CD14-positive monocyte (primary cell): ENCODE results near the gene KITLG. TPM values are rescaled to one million over a fixed set of nuclear protein-coding genes. Genes with fewer than 3 reads are reported as not detected.

Source experiments
- DNase-seq, 3 donors: peaks; one replicate each; pipeline ENCODE4 v3.0.0-alpha.2; 2011 to 2022
- H2AFZ ChIP-seq: 2 replicates; pipeline ENCODE4 v1.6.0; 2012; ENCODE audit warnings: mild to moderate bottlenecking, low read depth, low read length, inconsistent platforms; ENCODE audit not compliant: insufficient read depth, poor library complexity, severe bottlenecking
- H3K27ac ChIP-seq, 2 donors: 1 replicate in 1 of 2; 2 replicates in 1 of 2; pipeline ENCODE4 v1.5.1; 2012 to 2013; ENCODE audit warnings: low read length in 2 of 2, control low read depth in 1 of 2, inconsistent platforms in 1 of 2, low read depth in 1 of 2, mild to moderate bottlenecking in 1 of 2
- H3K27me3 ChIP-seq, 2 donors: one replicate each; pipeline versions ENCODE4 v1.6.0 to v1.6.1; 2011 to 2013; ENCODE audit warnings: low read length in 2 of 2; ENCODE audit not compliant: control insufficient read depth in 2 of 2, insufficient read depth in 2 of 2
- H3K36me3 ChIP-seq, 2 donors: replicated peaks in 1 of 2; 1 replicate in 1 of 2; 2 replicates in 1 of 2; pipeline versions ENCODE4 v1.5.1 to v1.6.1; 2012 to 2013; ENCODE audit warnings: low read length in 2 of 2, control low read depth in 1 of 2, inconsistent platforms in 1 of 2, mild to moderate bottlenecking in 1 of 2; ENCODE audit not compliant: insufficient read depth in 2 of 2, control insufficient read depth in 1 of 2
- H3K4me1 ChIP-seq, 2 donors: 1 replicate in 1 of 2; 2 replicates in 1 of 2; pipeline versions ENCODE4 v1.5.1 to v1.6.1; 2012 to 2013; ENCODE audit warnings: low read length in 2 of 2, control low read depth in 1 of 2, inconsistent platforms in 1 of 2, mild to moderate bottlenecking in 1 of 2, moderate library complexity in 1 of 2; ENCODE audit not compliant: insufficient read depth in 2 of 2, control insufficient read depth in 1 of 2
- H3K4me2 ChIP-seq: replicated peaks from 2 replicates; pipeline ENCODE3; 2012; ENCODE audit warnings: low read length, moderate library complexity, mild to moderate bottlenecking; ENCODE audit not compliant: poor library complexity, severe bottlenecking; ENCODE audit errors: extremely low read depth
- H3K4me3 ChIP-seq, 3 experiments: fragments of 200-600 bp in 1 of 3; sonication (generic) in 1 of 3; replicated peaks in 1 of 3; 1 replicate in 2 of 3; 2 replicates in 1 of 3; pipeline ENCODE4 v1.5.1; 2011 to 2013; ENCODE audit warnings: low read length in 3 of 3, mild to moderate bottlenecking in 3 of 3, control low read depth in 2 of 3, low read depth in 2 of 3, inconsistent platforms in 1 of 3, moderate library complexity in 1 of 3
- H3K79me2 ChIP-seq: 2 replicates; pipeline ENCODE4 v1.6.0; 2012; ENCODE audit warnings: mild to moderate bottlenecking, control low read depth, inconsistent platforms, low read length, moderate library complexity; ENCODE audit not compliant: insufficient read depth
- H3K9ac ChIP-seq: 2 replicates; pipeline ENCODE4 v1.6.0; 2017; ENCODE audit warnings: low read length, mild to moderate bottlenecking; ENCODE audit not compliant: insufficient read depth, poor library complexity, severe bottlenecking
- H3K9me3 ChIP-seq, 2 donors: replicated peaks in 1 of 2; 1 replicate in 1 of 2; 2 replicates in 1 of 2; pipeline versions ENCODE4 v1.5.1 to v1.6.1; 2012 to 2013; ENCODE audit warnings: low read length in 2 of 2, control low read depth in 1 of 2; ENCODE audit not compliant: control insufficient read depth in 1 of 2, insufficient read depth in 1 of 2
- H4K20me1 ChIP-seq: 2 replicates; pipeline ENCODE4 v1.6.0; 2012; ENCODE audit warnings: mild to moderate bottlenecking, low read length, control low read depth, moderate library complexity; ENCODE audit not compliant: insufficient read depth
- H3K27ac Mint-ChIP-seq, 7 donors: one replicate each; pipeline ENCODE4 v1.8.0; 2020; ENCODE audit warnings: mild to moderate bottlenecking in 7 of 7, mixed read lengths in 7 of 7, moderate library complexity in 6 of 7, inconsistent platforms in 2 of 7
- H3K27me3 Mint-ChIP-seq, 3 donors: one replicate each; pipeline ENCODE4 v1.8.0; 2021 to 2022; ENCODE audit warnings: low read depth in 3 of 3, mild to moderate bottlenecking in 3 of 3, mixed read lengths in 3 of 3, moderate library complexity in 3 of 3, inconsistent platforms in 1 of 3
- H3K36me3 Mint-ChIP-seq, 2 donors: one replicate each; pipeline ENCODE4 v1.8.0; 2020; ENCODE audit warnings: mixed read lengths in 2 of 2, inconsistent platforms in 1 of 2, mild to moderate bottlenecking in 1 of 2
- H3K4me1 Mint-ChIP-seq: one replicate; pipeline ENCODE4 v1.8.0; 2020; ENCODE audit warnings: mild to moderate bottlenecking, mixed read lengths
- H3K4me3 Mint-ChIP-seq, 2 donors: one replicate each; pipeline ENCODE4 v1.8.0; 2020; ENCODE audit warnings: mild to moderate bottlenecking in 2 of 2, mixed read lengths in 2 of 2, moderate library complexity in 1 of 2
- H3K9me3 Mint-ChIP-seq, 7 donors: one replicate each; pipeline ENCODE4 v1.8.0; 2020 to 2022; ENCODE audit warnings: mixed read lengths in 7 of 7, mild to moderate bottlenecking in 6 of 7, moderate library complexity in 6 of 7, inconsistent platforms in 2 of 7
- WGBS: methylation state at CpG from one replicate; pipeline ENCODE4 v1.1.5; 2013; ENCODE audit warnings: missing lambda C conversion rate; ENCODE audit not compliant: insufficient coverage; 5-methylcytosine and 5-hydroxymethylcytosine counted together
- intact Hi-C, 2 donors: fragments of 100-400 bp; cut with micrococcal nuclease; formaldehyde crosslinking; loops; one replicate each; pipeline versions ENCODE4 v1.15.0 to v1.15.1; 2023
- polyA plus RNA-seq, 3 donors: library from polyadenylated mRNA; depleted of rRNA in 1 of 3; unstranded in 2 of 3; stranded (reverse) in 1 of 3; fragments of 300-500 nt in 2 of 3; fragments of >200 nt in 1 of 3; fragmentation: Illumina TruSeq in 2 of 3; gene quantifications; 1 replicate in 2 of 3; 2 replicates in 1 of 3; pipeline ENCODE4 v1.2.3, GENCODE V29; 2012 to 2021
- TF ChIP-seq, protein P1 (sequence below): fragments of 200-600 bp; IDR thresholded peaks from one replicate; pipeline ENCODE4 v1.8.0; 2022; ENCODE audit warnings: antibody characterized with exemption, mild to moderate bottlenecking

The KITLG gene
- polyA plus RNA-seq, 3 donors: 0.03 to 0.07 TPM; not detected in 1

DNA sequence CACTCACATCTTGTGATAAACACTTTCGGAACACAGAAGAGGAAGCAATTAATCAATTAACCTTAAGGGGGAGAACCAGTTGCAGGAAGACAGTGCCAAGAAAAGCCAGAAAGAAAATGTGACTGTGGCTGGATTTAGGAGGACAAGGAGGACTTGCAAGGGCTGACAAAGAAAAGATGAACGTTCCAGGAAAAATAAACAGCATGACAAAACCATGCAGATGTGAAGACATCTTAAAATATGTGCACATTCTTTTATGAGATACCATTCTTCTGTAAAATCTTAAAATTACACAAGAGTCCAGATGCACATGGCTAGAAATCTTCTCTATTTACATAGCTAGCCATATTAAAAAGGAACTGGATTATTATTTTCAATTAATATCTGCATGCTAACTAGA, 33.4 kb downstream of the KITLG start:
- no peaks in the 10 kb centered on the region for H3K4me1 ChIP-seq
- WGBS: 20% methylated on average over 2 of the region's 2 CpGs
- no peak overlapping the region for H2AFZ ChIP-seq
- H3K79me2 ChIP-seq: no peaks in the 10 kb centered on the region
- no peak overlapping the region for H3K9ac ChIP-seq
- DNase-seq: no peak
- H3K4me3 ChIP-seq: no peak overlapping the region
- Mint-ChIP-seq H3K9me3 (peaks cover 0 to 3% (median 0%) of the 10 kb centered on the region in 7 donors), H3K4me1 (no peaks in the 10 kb centered on the region), H3K27me3 (peaks cover 0 to 2% (median 0%) of the 10 kb centered on the region in 3 donors), H3K27ac (no peak overlapping the region), H3K4me3 (no peak overlapping the region), H3K36me3 (no peaks in the 10 kb centered on the region)
- H3K27me3 ChIP-seq: no peaks in the 10 kb centered on the region
- no peak overlapping the region for H3K4me2 ChIP-seq
- H4K20me1 ChIP-seq: no peaks in the 10 kb centered on the region
- intact Hi-C loops: no loop called here
- H3K36me3 ChIP-seq: no peaks in the 10 kb centered on the region
- no peak overlapping the region for H3K27ac ChIP-seq
- TF ChIP-seq, protein P1, sequence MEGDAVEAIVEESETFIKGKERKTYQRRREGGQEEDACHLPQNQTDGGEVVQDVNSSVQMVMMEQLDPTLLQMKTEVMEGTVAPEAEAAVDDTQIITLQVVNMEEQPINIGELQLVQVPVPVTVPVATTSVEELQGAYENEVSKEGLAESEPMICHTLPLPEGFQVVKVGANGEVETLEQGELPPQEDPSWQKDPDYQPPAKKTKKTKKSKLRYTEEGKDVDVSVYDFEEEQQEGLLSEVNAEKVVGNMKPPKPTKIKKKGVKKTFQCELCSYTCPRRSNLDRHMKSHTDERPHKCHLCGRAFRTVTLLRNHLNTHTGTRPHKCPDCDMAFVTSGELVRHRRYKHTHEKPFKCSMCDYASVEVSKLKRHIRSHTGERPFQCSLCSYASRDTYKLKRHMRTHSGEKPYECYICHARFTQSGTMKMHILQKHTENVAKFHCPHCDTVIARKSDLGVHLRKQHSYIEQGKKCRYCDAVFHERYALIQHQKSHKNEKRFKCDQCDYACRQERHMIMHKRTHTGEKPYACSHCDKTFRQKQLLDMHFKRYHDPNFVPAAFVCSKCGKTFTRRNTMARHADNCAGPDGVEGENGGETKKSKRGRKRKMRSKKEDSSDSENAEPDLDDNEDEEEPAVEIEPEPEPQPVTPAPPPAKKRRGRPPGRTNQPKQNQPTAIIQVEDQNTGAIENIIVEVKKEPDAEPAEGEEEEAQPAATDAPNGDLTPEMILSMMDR: no peak
- H3K9me3 ChIP-seq: no peaks in the 10 kb centered on the region

DNA sequence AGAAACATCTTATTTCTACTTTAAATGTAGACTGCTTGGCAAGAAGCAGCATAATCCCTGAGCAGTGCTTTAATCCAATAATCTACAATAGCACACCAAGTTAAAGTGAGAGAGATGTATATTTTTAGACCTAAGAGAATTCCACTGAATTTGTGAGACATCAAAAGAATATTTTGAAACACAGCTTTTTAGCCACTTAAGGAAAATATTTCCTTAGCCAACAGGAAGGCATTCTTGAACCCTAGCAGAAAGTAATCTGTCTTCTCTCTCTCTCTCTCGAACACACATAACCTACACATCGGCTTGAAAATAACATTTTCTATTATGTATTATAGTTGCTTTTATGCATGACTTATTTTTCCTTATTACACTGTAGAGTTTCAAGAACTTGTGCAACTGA, 34.0 kb downstream of the KITLG start:
- Histone ChIP-seq H3K4me1 (no peaks in the 10 kb centered on the region), H3K36me3 (no peaks in the 10 kb centered on the region), H3K9me3 (no peaks in the 10 kb centered on the region), H2AFZ (no peak overlapping the region), H3K79me2 (no peaks in the 10 kb centered on the region), H3K27me3 (no peaks in the 10 kb centered on the region), H3K9ac (no peak overlapping the region), H3K4me3 (no peak overlapping the region), H4K20me1 (no peaks in the 10 kb centered on the region), H3K4me2 (no peak overlapping the region), H3K27ac (no peak overlapping the region)
- intact Hi-C loops: no loop called here
- TF ChIP-seq, protein P1: no peak
- no peak for DNase-seq
- Mint-ChIP-seq H3K9me3 (peaks cover 0 to 3% (median 0%) of the 10 kb centered on the region in 7 donors), H3K27me3 (peaks cover 0 to 2% (median 0%) of the 10 kb centered on the region in 3 donors), H3K36me3 (no peaks in the 10 kb centered on the region), H3K27ac (no peak overlapping the region), H3K4me1 (no peaks in the 10 kb centered on the region), H3K4me3 (no peak overlapping the region)
- WGBS: no CpG with 5 or more reads among the region's 2 CpGs
